Measurements from ENCODE around the gene PUSL1.

The PUSL1 gene

GRCh38 chr1:1325288-1326074 is 17.1 kb downstream of the PUSL1 start:
- DNase-seq, result no peak

GRCh38 chr1:1326075-1326605 is 17.7 kb downstream of the PUSL1 start:
- no peak for DNase-seq

- no peak for DNase-seq
Measured at GRCh38 chr1:1327291-1327690, 18.9 kb downstream of the PUSL1 start.

GRCh38 chr1:1328254-1328653 is 19.9 kb downstream of the PUSL1 start:
- DNase-seq, result no peak

- DNase-seq, result no peak
Measured at GRCh38 chr1:1329304-1330210, 21.2 kb downstream of the PUSL1 start.

- DNase-seq, result peak; percentile 25
Measured at GRCh38 chr1:1330366-1331067, 22.1 kb downstream of the PUSL1 start.

GRCh38 chr1:1331068-1331965 is 22.9 kb downstream of the PUSL1 start, which contains the start of gene TAS1R3:
TAS1R3 (plus strand) TSS chr1:1331280; CDS start chr1:1331346, 66 bp downstream.
- peak; percentile 20 for DNase-seq

GRCh38 chr1:1332031-1332755 is 23.8 kb downstream of the PUSL1 start:
- DNase-seq, result no peak

- no peak for DNase-seq
Measured at GRCh38 chr1:1332774-1333480, 24.5 kb downstream of the PUSL1 start.

GRCh38 chr1:1333551-1334241 is 25.3 kb downstream of the PUSL1 start:
- DNase-seq, result no peak

- no peak for DNase-seq
Measured at GRCh38 chr1:1334835-1335234, 26.4 kb downstream of the PUSL1 start.

GRCh38 chr1:1335283-1335682 is 26.9 kb downstream of the PUSL1 start:
- no peak for DNase-seq

GRCh38 chr1:1335792-1336248 is 27.4 kb downstream of the PUSL1 start:
- no peak for DNase-seq

- no peak for DNase-seq
Measured at GRCh38 chr1:1336446-1336845, 28.0 kb downstream of the PUSL1 start.

- no peak for DNase-seq
Measured at GRCh38 chr1:1336931-1337792, 28.8 kb downstream of the PUSL1 start.

- DNase-seq, result no peak
Measured at GRCh38 chr1:1337793-1338147, 29.4 kb downstream of the PUSL1 start.

GRCh38 chr1:1338278-1338677 is 29.9 kb downstream of the PUSL1 start:
- DNase-seq, result no peak

- no peak for DNase-seq
Measured at GRCh38 chr1:1340185-1340584, 31.8 kb downstream of the PUSL1 start.

Measured in EL (cell line).